ENCODE data around the gene PALLD.

The PALLD gene

DNA sequence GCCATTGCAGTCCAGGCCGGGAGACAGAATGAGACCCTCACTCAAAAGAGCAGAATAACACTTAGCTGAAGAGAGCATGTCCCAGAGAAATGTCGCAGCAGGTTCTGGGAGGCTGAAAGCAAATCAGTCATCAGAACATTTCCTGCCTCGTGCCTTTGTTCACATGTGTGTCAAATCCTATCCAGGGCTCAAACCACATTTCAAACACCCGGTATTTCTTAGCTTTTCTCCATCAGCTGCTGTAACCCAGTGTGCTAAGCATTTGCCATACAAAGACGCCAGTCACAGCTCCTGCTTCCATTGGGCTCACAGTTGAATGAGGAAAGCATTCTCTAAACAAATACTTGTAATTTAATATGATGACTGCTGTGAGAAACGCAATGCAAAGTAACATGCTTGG, 6.0 kb downstream of the PALLD start:
- DNase-seq, result no peak
- Histone ChIP-seq H3K4me3 (ENCODE audit: low read depth, low read length) (no peak overlapping the region), H3K27me3 (no peaks in the 10 kb centered on the region), H3K36me3 (no peaks in the 10 kb centered on the region), H3K9me3 (no peaks in the 10 kb centered on the region), H3K4me1 (no peaks in the 10 kb centered on the region)
- TF ChIP-seq, protein P1, sequence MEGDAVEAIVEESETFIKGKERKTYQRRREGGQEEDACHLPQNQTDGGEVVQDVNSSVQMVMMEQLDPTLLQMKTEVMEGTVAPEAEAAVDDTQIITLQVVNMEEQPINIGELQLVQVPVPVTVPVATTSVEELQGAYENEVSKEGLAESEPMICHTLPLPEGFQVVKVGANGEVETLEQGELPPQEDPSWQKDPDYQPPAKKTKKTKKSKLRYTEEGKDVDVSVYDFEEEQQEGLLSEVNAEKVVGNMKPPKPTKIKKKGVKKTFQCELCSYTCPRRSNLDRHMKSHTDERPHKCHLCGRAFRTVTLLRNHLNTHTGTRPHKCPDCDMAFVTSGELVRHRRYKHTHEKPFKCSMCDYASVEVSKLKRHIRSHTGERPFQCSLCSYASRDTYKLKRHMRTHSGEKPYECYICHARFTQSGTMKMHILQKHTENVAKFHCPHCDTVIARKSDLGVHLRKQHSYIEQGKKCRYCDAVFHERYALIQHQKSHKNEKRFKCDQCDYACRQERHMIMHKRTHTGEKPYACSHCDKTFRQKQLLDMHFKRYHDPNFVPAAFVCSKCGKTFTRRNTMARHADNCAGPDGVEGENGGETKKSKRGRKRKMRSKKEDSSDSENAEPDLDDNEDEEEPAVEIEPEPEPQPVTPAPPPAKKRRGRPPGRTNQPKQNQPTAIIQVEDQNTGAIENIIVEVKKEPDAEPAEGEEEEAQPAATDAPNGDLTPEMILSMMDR (IDR thresholded peaks at IDR 0.05; ENCODE audit: low read depth, low read length), result no peak

DNA sequence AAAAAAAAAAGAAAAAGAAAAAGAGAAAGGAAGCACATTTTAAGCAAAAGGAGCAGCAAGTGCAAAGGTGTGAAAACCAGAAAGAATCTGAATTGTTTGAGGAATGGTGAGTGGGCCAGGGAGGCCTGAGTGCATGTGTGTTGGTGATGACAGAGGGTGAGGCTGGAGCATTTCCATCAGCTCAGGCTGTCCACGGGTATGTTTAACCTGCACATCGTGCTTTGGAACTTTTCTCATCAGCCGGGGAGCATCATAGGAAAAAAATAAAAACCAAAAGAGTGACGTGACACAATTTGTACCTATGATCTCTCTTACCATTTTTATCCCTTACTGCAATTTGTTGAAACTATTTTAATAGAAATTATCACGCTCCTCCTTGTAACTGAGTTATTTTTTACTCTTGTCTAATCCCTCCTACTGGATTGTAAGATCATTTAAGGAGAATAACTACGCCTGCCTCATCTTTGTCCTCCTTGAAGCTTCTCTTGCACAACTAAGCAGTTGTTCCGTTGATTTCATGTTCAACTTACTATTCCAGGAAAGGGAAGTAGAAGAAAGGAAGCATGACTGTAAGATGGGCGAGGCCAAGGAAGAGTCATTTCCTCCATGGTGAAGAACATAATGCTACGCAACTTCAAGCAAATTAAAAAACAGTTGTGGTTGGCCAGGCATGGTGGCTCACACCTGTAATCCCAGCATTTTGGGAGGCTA, 7.0 kb downstream of the PALLD start:
- H3K9me3 ChIP-seq, result no peaks in the 10 kb centered on the region
- TF ChIP-seq, protein P1 (IDR thresholded peaks at IDR 0.05; ENCODE audit: low read depth, low read length), result no peak
- H3K27me3 ChIP-seq, result no peaks in the 10 kb centered on the region
- no peak overlapping the region for H3K4me3 ChIP-seq (ENCODE audit: low read depth, low read length)
- DNase-seq, result no peak
- H3K36me3 ChIP-seq, result no peaks in the 10 kb centered on the region
- no peaks in the 10 kb centered on the region for H3K4me1 ChIP-seq

DNA sequence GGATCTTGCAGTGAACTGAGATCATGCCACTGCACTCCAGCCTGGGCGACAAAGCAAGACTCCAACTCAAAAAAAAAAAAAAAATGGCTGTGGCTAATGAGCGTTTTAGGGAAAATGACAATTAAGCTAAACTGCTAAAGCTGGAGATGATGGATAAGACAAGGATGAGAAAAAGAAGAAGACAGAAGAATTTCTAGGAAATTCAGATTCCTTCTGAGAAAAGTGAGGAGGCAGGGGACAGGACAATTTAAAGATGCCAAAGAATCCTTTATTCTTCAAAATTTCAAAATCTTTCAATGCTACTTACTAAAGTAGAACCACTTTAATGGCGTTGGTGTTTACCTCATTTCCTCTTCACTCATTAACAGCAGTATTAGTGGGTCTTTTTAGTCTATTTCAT, 7.7 kb downstream of the PALLD start:
- H3K9me3 ChIP-seq, result no peaks in the 10 kb centered on the region
- H3K4me3 ChIP-seq (ENCODE audit: low read depth, low read length), result no peak overlapping the region
- no peaks in the 10 kb centered on the region for H3K27me3 ChIP-seq
- H3K36me3 ChIP-seq, result no peaks in the 10 kb centered on the region
- no peaks in the 10 kb centered on the region for H3K4me1 ChIP-seq
- DNase-seq, result no peak
- TF ChIP-seq, protein P1 (IDR thresholded peaks at IDR 0.05; ENCODE audit: low read depth, low read length), result no peak

DNA sequence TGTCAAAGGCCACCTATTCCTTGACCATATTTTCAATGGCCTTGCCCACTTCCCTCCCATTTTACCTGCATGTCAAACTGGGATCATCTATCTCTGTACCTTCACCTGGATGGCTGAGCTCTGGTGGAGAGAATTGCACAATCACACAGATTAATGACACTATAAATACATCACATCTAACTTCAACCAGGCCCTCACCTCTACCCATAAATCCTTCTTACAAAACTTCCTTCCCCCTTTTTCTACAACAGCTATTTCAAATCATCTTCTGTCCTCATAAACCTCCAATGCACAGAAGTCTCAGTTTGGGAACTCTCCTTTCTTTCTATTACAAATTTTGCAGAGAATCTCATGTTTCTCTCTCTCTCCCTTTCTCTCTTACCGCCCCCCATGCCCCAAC, 9.2 kb downstream of the PALLD start:
- no peak overlapping the region for H3K4me3 ChIP-seq (ENCODE audit: low read depth, low read length)
- H3K27me3 ChIP-seq, result no peaks in the 10 kb centered on the region
- TF ChIP-seq, protein P1 (IDR thresholded peaks at IDR 0.05; ENCODE audit: low read depth, low read length), result no peak
- peaks cover 5% of the 10 kb centered on the region for H3K4me1 ChIP-seq
- no peaks in the 10 kb centered on the region for H3K9me3 ChIP-seq
- no peak for DNase-seq
- H3K36me3 ChIP-seq, result no peaks in the 10 kb centered on the region

DNA sequence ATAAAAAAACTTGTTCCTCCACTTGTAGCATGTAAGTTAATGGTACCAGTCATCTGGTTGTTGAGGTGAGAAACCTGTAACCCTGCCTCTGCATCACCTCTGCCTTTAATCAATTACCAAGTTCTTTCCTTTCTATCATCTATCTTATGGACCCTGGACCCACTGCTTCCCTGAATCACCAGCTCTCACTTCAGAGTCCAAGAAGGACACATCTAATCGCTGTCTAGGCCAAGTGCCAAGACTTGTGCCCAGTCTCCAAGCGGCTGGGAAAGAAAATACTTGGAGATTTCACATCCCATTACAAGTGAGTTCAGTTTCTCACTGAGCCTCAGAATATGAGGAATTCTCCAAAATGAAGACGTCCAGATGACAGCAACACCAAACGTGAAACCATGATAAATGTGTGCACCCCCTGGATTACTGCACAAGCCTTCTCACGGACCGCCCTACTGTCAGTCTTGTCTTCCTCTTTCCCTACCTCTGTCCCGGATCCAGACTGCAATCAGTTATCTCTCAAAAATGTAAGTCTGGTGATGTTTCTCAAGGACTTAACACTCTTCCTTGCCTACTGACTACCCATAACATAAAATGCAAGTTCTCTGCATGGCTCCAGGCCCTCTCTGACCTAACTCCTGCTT, 10.4 kb downstream of the PALLD start:
- DNase-seq, result no peak
- H3K9me3 ChIP-seq, result no peaks in the 10 kb centered on the region
- H3K36me3 ChIP-seq, result no peaks in the 10 kb centered on the region
- TF ChIP-seq, protein P1 (IDR thresholded peaks at IDR 0.05; ENCODE audit: low read depth, low read length), result no peak
- no peaks in the 10 kb centered on the region for H3K27me3 ChIP-seq
- peaks cover 7% of the 10 kb centered on the region for H3K4me1 ChIP-seq
- no peak overlapping the region for H3K4me3 ChIP-seq (ENCODE audit: low read depth, low read length)

DNA sequence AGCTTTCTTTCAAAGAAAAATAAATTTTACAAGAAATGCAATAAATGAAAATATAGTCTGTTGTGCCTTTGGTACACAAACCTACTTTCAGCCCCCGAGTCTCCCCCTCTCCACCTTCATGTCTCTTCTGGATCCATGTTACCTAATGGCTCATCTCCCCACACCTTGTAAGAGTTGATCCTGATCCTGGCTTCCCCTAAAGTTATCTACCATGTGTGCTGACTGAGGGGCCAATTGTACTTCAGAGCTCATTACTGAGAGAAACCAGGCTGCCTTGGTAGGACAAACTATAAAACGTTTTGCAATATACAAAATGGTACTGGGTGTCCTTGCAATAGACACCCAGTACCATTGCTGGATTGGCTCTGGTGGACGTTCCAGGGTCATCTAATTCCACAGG, 11.8 kb downstream of the PALLD start:
- Histone ChIP-seq H3K27me3 (no peaks in the 10 kb centered on the region), H3K9me3 (no peaks in the 10 kb centered on the region), H3K36me3 (no peaks in the 10 kb centered on the region), H3K4me1 (peaks cover 7% of the 10 kb centered on the region), H3K4me3 (ENCODE audit: low read depth, low read length) (no peak overlapping the region)
- no peak for DNase-seq
- TF ChIP-seq, protein P1 (IDR thresholded peaks at IDR 0.05; ENCODE audit: low read depth, low read length), result no peak
